ENCODE measurements around the gene CTF1. TPM values are rescaled to one million over a fixed set of nuclear protein-coding genes. Genes with fewer than 3 reads are reported as not detected.
A peak's percentile ranks its signal among the peaks of the same experiment; 100 is the strongest.

CTF1 gene
- polyA plus RNA-seq, 1 experiment, result 22.2 TPM

GRCh38 chr16:30921748-30922419, 25.5 kb downstream of the CTF1 start:
- POLR2A ChIA-PET, result interaction anchor here (0.6 kb wide), 1 partner anchor 13 kb away, joined by 11 read pairs; no protein-coding TSS in a partner anchor
- no peak for DNase-seq (ENCODE audit: low read depth)

GRCh38 chr16:30922420-30922959, 26.1 kb downstream of the CTF1 start:
- Histone ChIP-seq H3K27me3 (ENCODE audit: control insufficient read depth, insufficient read depth, low read length) (no peaks in the 10 kb centered on the region), H3K4me3 (ENCODE audit: low read depth, low read length) (peak overlapping the region; percentile 57), H3K36me3 (ENCODE audit: control insufficient read depth, insufficient read depth, low read length) (peaks cover 8% of the 10 kb centered on the region)
- CTCF ChIA-PET, result interaction anchor here (0.8 to 1.0 kb wide), 4 partner anchors 13 to 83 kb away, joined by 3 to 6 read pairs (median 4); no protein-coding TSS in a partner anchor
- POLR2A ChIA-PET, result interaction anchor here (0.6 kb wide), 1 partner anchor 14 kb away, joined by 11 read pairs; no protein-coding TSS in a partner anchor
- DNase-seq (ENCODE audit: low read depth), result peak; percentile 99
- TF ChIP-seq, protein P1, sequence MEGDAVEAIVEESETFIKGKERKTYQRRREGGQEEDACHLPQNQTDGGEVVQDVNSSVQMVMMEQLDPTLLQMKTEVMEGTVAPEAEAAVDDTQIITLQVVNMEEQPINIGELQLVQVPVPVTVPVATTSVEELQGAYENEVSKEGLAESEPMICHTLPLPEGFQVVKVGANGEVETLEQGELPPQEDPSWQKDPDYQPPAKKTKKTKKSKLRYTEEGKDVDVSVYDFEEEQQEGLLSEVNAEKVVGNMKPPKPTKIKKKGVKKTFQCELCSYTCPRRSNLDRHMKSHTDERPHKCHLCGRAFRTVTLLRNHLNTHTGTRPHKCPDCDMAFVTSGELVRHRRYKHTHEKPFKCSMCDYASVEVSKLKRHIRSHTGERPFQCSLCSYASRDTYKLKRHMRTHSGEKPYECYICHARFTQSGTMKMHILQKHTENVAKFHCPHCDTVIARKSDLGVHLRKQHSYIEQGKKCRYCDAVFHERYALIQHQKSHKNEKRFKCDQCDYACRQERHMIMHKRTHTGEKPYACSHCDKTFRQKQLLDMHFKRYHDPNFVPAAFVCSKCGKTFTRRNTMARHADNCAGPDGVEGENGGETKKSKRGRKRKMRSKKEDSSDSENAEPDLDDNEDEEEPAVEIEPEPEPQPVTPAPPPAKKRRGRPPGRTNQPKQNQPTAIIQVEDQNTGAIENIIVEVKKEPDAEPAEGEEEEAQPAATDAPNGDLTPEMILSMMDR (IDR thresholded peaks at IDR 0.05; ENCODE audit: insufficient read depth, low read depth, low read length), result no peak

More at GRCh38 chr16:30921748-30922419, 25.5 kb downstream of the CTF1 start:
- TF ChIP-seq, protein P1 (IDR thresholded peaks at IDR 0.05; ENCODE audit: insufficient read depth, low read depth, low read length), result peak; percentile 91
- Histone ChIP-seq H3K27me3 (ENCODE audit: control insufficient read depth, insufficient read depth, low read length) (no peaks in the 10 kb centered on the region), H3K4me3 (ENCODE audit: low read depth, low read length) (peak overlapping the region; percentile 57), H3K36me3 (ENCODE audit: control insufficient read depth, insufficient read depth, low read length) (peaks cover 4% of the 10 kb centered on the region)
- CTCF ChIA-PET, result interaction anchor here (0.8 to 2.7 kb wide), 5 partner anchors 13 to 83 kb away, joined by 3 to 19 read pairs (median 4); no protein-coding TSS in a partner anchor

- CTCF ChIA-PET, result no interaction called here
- POLR2A ChIA-PET, result no interaction called here
- TF ChIP-seq, protein P1 (IDR thresholded peaks at IDR 0.05; ENCODE audit: insufficient read depth, low read depth, low read length), result no peak
- Histone ChIP-seq H3K4me3 (ENCODE audit: low read depth, low read length) (peak overlapping the region; percentile 79), H3K27me3 (ENCODE audit: control insufficient read depth, insufficient read depth, low read length) (no peaks in the 10 kb centered on the region), H3K36me3 (ENCODE audit: control insufficient read depth, insufficient read depth, low read length) (peaks cover 10% of the 10 kb centered on the region)
- peak; percentile 98 for DNase-seq (ENCODE audit: low read depth)
Observed at GRCh38 chr16:30922960-30923535, 26.6 kb downstream of the CTF1 start.

DNA sequence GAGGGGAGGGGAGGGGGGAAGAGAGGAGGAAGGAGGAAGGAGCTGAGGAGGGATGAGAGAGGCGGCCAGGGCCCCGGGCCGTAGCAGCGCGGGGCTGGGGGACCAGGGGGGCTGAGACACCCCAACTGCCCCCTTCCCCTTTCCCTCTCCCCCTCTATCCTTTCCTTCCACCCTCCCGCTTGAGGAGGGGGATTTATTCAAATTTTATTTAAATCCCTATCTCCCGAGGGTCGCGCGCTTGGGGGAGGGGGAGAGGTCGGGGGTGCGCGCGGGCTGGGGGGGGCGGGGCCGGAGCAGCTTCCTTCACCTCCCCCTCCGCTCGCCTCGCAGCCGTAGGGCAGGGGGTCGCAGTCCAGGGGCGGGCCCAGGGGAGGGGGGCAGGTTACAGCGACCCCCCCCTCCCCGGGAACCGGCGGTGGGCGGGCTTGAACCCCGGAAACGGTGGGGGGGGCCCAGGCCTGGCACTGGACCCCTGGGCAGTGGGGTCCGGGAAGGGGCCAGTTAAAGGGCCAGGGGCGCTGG, 27.2 kb downstream of the CTF1 start, which contains the start of gene FBXL19:
TSS of gene FBXL19 (plus strand) at position 19 of the 522 bp plus-strand sequence. CDS start 2,183 bp downstream, outside the sequence.
- POLR2A ChIA-PET, result interaction anchor here (0.5 kb wide), 1 partner anchor 20 kb away, joined by 7 read pairs; no protein-coding TSS in a partner anchor
- CTCF ChIA-PET, result interaction anchor here (1.5 to 1.8 kb wide), 3 partner anchors 12 to 79 kb away, joined by 4 to 16 read pairs (median 9); no protein-coding TSS in a partner anchor
- no peak for DNase-seq (ENCODE audit: low read depth)

More for the DNA sequence above, 27.2 kb downstream of the CTF1 start, which contains the start of gene FBXL19:
- no peaks in the 10 kb centered on the region for H3K27me3 ChIP-seq (ENCODE audit: control insufficient read depth, insufficient read depth, low read length)
- TF ChIP-seq, protein P1 (IDR thresholded peaks at IDR 0.05; ENCODE audit: insufficient read depth, low read depth, low read length), result no peak
- H3K36me3 ChIP-seq (ENCODE audit: control insufficient read depth, insufficient read depth, low read length), result peaks cover 13% of the 10 kb centered on the region
- H3K4me3 ChIP-seq (ENCODE audit: low read depth, low read length), result peak within 1 kb of the TSS; percentile 79
